EL (cell line): ENCODE results near the gene F13A1.

Experiments used
- DNase-seq: peaks from one replicate; pipeline ENCODE4 v3.0.0-alpha.2; 2016

F13A1 gene

DNA sequence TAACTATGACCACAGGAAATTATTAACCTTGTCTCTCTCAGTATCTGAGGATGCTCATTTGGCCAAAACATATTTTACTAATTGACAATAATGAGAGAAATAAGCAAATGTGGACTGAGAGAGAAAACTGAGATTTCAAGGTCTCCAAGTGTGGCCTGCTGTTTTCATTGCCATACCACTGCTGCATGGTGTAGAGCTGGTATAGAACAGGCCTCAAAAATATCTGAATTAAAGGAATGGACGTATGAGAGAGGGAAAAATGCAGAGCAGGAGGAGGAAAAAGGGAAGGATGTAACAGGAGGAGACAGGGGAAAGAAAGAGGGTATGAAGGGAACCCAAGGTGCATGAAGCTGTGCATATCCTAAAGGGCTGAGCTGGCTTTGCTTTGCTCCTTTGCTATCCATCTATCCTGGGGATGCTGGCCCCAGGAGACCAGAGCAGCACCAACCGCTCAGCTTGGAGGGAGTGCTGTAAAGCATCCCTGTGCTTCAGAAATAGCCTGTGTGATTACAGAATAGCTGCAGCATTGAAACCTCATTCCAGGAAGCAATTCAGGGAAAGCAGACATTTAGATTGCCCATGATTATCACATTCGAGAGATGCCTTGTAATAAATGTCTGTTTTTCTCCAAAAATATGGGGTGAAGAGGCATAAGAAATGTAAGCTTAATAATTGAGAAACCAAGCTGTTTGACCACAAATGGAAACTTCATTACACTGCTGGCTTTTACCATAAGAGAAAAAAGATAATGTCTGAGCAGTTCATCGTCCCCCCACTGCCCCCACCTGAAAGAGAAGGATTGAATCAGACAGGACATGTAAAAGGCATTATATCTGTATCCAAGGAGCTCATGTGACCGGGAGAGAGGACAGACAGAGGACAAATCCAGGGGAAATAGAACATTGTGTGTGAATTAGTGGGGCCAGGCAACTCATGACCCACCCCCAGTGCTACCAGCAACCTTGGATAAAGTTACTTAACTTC lies 80.6 kb downstream of the F13A1 start:
- no peak for DNase-seq

DNA sequence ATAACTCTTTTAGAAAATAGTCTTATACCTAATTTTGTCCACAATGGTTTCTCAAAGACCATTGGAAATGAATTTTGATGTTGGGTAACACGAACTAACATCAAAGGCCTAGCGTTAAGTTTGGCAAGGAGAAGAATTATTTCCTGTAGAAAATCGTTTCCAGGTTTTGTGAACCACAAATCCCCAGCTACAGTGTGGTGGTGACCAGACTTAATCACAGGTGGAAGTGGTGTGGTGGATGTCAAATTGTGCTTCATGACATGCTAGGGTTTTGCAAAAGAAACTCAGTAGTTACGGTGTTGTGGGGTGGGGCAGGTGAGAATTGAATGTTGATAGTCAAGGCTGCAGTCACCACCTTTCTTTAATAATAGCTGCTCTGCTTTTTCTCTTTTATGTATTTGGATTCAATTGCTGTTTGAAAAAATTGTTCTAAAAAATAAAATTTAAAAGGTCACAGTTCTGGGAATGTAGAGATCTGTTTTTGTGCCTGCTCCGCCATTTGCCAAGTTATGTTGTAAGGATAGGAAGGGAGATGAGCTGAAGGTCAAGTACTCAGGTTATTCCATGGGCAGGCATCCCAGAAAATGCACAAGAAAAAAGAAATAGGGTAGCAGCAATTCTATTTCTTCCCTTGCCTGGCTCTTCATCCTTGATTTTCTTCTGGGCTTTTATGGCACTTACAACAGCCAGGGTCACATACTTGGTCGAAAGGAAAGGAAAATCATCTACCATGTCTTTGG lies 83.6 kb downstream of the F13A1 start:
- DNase-seq = no peak

DNA sequence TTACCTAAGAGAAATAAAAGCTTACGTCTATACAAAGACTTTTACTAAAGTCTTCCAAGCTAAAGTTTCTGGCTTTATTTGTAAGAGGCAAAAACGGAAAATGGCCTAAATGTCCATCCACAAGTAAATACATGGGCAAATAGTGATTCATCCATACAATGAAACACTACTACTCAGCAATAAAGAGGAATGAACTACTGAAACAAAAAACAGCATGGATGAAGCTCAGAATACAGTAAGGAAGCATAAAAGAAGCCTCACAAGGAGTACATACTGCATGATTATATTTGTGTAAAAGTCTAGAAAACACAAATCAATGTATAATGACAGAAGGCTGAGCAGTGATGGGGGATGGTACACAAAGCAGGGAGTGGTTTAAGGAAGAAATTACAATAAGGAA lies 84.7 kb downstream of the F13A1 start:
- DNase-seq = no peak

DNA sequence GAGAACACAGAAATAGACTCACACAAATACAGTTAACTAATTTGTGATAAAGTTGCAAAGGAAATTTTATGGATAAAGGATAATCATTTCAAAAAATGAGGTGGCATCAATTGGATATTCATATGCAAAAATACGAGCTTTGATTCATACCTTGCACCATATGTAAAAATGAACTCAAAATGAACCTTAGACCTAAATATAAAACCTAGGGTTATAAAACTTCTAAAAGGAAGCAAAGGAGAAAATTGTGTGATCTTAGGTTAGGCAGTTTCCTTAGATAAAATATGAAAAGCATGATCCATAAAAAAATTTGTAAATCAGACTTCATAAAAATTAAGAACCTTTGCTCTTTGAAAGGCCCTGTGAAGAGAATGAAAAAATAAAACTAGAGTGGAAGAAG lies 85.5 kb downstream of the F13A1 start:
- DNase-seq = no peak

DNA sequence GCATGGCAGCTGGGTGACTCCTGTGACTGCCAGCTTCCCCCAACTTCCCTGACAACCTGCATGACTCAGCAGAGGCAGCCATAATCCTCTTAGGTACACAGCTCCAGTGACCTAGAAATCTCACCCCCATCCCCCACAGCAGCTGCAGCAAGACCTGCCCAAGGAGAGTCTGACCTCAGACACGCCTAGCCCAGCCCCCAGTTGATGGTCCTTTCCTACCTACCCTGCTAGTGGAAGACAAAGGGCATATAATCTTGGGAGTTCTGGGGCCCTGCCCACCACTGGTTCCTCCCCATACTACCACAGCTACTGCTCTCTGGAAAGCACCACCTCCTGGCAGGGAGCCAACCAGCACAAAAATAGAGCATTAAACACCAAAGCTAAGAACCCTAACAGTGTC lies 90.2 kb downstream of the F13A1 start:
- DNase-seq = no peak

DNA sequence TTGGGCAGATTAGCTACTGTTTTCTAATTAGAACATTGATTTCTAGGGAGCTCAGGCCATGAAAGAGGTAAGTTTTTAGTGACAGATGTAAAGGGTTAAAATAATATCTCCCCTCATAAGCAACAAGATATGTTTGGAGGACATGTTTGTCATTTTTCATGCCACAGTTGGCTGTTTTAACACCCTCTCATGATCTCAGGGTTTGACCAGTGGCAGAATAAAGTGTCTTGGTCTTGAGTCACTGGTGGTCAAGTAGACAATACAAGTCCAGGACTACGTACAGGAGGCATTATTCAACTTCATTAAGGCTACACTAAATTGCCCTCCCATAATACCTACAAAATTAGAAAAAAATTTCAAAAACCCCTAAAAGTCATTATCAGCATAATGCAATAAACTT lies 92.6 kb downstream of the F13A1 start:
- no peak for DNase-seq

DNA sequence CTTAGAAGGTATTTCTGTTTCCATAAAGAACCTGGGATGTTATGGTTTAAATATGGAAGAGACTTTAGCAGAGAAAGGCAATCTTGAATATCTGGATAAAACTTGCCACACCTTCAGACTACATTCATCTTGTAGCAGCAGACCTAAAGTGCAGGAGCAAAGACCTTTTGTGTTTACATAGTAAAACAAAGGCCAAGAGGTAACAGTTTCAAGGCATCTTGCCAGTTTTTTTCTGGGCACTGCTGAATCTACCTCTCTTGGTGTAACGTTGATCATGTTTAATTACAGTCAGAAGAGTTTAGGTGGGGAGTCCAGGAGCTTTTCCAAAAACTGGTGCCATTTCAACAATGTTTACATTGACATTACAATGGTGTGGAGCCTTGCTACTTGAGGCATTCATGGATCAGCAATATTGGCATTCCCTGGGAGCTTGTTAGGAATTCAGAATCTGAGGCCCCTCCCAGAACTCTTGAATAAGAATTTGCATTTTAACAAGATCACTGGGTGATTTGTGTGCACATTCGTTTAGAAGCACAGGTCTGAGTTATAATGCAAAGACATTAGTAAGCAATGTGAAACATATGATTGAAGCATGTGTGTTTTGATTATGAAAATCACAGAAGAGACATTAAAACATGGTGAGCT lies 94.5 kb downstream of the F13A1 start:
- no peak for DNase-seq

DNA sequence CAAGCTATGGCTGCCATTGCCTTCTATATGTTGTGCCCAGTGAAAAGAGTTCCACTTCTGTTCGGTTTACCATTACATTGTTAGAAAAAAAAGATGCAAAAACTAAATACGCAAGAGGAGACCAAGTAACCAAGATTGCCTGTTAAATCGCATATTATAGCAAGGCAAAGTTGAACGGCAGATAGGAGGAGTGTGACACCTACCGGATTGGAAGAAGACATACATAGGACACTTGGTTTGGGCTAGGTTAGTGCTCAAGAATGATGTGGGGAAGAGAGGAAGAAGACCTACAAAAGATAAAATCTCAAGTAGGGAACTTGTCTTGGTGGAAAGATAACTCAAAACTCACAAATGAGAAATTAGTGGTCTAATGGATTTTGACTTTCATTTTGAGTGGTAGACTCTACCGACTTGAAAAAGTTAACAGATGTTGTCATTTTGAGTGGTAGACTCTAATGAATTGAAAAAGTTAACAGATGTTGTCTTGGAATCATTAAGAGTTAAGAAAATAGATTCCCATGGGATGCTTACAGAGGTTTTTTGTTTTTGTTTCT lies 95.5 kb downstream of the F13A1 start:
- DNase-seq = no peak

DNA sequence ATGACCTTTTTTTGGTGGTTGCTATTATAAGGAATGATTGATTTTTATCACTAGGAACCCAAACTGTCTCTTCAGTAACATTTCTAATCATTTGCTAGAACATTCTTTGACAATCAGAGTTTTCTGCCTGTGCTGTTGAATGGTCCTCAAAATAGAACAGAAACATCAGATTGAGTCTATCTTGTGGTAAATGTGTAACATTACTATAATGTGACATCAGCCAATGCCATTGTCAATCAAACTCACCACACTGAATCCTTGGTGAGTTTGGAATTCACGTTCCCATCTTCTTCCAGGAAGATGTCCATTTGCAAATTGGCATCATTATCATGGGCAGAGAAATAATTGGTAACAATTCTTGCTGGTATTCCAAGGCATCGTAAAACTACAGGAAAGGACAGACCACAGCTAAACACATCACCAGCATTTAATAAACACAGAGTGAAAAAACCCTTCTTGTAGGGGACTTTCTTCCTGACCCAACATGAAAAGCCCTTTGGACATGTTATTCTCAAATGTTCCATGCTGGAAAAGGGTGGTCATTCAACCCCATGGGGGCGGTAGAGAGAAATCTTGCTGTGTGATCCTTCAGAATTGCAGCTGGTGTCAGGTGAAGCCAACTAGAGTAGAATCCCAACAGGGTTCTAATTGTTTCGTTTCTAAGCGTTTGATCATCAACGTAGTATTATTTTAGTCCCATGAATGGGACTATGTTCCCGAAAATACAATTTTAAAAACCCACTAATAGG lies 98.5 kb downstream of the F13A1 start:
- no peak for DNase-seq

DNA sequence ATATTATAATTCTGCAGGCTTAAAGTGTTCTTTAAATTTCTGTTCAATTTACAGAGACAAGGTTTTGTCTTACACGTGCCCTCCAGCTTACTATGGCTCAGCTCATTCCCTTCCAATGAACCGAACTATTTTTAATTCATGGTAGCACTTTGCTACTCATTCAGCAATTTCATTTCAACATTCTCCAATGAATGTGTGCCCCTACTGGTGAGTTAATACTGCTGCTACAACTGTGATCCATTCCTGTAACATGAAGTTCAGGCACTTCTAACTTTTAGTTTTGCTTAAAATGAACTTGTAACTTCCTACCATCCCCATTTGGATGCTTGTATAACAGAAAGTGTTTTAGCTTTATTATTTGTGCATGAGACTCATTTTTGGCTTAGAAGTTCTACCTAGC lies 99.7 kb downstream of the F13A1 start:
- DNase-seq = no peak

DNA sequence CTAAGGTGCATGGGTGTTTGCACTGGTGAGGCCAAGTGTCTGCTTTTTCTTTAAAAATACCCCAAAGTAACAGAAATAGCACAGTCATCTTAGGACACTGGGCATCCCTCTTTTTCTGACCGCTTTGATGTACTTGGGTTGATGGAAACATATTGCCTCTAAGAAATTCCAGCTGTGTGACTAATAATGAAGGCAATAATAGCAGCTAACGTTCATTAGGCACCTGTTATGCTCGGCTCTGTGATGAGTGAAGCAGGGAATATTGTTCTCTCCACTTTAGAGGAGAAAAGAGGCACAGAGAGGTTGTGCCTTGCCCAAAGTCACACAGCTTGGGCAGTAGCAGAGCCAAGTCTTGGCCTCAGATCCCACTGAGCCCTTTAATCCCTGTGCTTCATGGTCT lies 100.7 kb downstream of the F13A1 start:
- no peak for DNase-seq

DNA sequence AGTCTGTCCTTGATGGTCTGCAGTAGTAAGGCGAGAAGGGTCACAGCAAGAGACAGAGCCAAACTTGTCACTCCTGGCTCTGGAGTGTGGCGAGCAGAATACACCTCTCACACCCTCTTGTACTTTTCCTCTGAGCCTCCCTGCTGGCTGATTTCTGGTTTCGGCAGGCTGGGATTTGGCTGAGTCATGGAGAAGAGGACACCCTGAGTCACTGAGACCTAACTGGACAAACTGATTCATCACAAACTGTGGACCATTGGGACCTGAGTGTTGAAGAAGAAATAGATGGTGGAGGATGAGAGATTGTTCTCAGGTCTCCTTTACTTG lies 101.7 kb downstream of the F13A1 start:
- peak; percentile 1 for DNase-seq

DNA sequence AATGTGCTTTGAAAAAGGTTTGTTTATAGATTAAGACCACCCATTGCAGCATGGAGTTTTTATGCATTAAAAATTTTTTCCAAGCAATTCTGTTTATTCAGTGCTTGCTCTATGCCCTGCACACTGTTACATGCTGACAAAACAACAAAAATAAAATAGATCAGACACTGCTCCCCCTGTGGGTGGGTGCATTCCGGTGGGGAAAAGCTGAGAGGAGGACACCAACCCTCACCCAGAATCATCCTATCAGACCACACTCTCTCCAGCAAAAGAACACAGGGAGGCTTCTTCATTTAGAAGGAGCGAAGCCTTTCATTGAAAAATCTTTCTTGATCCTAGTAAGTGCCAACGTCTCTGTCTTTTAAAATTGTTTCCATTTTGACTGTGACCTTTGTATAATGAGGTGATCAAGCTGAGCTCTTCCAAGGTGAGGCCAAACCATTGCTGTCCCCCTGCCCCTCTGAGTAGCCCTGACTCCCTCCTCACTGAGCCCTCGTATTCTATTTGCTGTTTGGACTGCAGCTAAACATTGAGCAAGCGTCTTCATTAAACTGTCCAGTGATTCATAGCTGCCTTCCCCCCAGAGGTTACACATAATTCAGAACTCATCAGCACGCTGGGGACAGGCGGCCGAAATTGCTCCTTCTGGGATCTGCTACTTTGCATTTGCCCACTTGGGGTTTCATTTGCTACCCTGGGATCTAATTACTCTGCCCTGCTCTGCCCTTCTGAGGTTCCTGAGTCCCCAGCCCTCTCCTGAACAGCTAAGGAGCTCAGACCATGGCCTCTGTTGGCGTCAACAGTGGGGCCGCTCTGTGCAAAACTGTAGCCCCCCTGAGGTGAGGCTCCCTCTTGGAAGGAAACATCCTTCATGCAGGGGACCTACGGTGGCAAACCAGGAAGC lies 102.4 kb downstream of the F13A1 start:
- DNase-seq = no peak

DNA sequence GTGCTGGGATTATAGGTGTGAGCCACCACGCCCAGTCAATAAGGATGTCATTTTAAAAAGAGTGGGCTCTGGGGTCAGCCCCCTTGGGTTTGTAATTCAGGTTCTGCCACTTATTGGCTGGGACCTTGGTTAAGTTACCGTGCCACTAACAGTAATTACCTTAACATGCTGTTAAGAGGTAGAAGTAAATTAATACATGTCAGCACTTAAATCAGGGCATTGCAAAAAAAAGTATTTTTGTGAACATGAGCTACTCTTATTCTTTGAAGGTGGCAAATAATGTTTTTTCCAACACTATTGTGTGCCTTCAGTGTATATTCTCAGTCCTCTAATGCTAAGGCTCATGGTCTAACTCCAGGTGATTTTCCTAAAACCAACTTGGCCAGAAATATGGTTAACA lies 109.5 kb downstream of the F13A1 start:
- DNase-seq = no peak

DNA sequence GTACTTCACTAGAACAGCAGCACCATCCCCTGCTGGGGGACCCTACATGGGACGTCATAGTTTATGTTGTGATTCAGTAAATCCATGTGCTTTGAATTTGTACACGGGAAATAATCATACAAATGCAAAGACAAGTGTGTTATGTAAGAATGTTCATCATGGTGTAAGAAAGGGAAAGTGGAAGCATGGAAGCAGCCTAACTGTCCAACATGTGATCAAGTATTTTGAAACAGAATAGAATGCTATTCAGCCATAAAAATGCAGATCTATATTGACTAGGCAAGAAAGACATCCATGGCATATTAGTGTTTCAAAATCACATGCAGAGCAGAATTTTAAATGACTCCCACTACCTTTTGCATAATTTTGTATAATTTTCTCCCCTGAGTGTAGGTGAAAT lies 117.6 kb downstream of the F13A1 start:
- no peak for DNase-seq

DNA sequence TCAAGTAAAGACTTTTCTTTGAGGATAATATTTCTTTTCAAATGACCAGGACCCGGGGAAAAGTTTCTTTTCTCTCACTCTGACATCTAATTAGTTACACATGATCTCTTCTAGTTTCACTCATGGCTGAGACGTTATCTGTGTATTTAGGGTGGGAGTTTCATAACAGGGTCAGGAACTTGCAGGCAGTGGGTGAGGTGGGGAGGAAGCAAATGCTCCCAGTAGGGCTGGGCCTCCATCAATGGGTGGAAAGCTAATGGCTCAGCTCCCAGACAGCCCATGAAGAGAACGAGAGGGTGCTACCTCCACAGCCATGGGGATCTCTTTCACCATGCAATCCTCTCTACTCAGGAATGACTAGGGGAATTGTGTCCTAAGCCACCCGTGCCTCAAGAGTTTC lies 119.3 kb downstream of the F13A1 start:
- no peak for DNase-seq

DNA sequence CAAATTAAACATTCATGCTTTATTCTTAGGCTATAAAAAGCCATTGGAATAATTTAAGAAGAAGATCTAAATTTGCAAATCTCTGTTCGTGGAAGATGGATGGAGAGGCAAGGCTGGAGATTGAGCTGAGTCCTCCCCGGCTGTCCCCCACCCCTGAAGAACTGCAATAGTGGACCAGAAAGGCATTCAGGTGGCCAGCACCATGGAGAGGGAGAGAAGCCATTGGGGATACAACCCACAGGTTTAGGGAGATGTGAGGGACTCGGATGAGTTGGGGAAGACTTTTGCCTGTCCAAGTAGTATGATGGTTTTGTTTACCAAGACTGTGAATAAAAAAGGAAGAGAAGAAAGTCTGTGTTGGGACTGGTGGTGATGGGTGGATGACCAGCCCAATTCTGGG lies 120.8 kb downstream of the F13A1 start:
- no peak for DNase-seq

DNA sequence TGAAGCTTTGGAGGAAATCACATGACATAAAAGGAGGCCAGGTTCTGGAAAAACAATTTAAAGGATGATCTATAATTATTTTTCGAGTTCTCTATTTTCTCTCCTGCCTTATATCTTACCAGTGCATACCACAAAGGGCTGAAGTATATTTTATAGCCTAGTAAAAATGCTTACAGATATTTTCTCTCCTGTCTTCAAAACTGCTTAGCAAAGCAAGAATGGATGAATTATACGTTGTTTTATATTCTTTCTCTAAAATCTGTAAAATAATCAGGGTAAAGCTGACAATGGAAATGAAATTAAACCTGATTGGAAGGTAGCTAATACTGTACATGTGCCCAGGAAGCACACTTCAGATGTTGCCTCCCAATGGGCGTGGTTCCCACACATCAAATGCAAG lies 123.7 kb downstream of the F13A1 start:
- DNase-seq = no peak

DNA sequence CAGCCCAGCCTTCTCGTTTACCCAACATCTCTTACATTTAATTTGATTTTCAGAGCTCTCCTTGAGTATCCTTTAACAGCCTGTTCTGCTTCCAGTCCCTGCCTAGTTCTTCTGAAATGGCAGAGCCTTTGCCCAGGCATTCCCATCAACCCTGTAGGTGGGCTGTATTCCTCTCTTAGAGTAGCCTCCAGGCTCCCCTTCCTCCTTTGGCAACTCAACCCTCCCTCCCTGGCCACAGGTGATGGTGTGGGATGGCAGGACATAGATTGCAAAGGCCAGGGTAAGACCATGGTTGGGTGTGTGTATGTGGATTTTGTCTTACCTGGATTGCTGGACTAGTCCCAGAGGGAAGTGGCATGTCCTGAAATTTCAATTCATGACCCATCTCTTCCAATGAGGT lies 125.4 kb downstream of the F13A1 start:
- no peak for DNase-seq

DNA sequence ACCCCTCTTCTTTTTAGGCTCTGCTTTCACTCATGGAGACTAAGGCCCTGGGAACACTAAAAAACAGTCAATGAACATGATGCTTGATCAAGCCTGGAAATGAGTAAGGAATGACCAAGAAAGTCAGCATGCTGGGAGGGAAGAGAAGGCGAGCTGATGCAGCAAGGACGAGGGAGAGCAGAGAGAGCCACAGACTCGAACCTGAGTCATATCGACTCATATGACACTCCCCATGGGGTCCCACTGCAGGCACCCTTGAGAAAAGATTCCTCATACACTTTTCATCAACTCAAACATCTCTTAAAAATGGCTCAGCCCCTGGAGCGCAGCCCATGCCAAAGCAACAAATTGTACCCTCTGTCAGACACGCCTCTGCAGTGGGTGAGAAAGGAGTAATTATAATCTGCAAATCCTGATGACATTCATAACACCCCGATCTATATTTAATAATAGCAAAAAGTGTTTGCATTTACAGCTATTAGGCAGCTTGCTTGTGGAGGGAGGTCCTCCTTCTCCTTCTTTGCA lies 127.2 kb downstream of the F13A1 start:
- DNase-seq = no peak

DNA sequence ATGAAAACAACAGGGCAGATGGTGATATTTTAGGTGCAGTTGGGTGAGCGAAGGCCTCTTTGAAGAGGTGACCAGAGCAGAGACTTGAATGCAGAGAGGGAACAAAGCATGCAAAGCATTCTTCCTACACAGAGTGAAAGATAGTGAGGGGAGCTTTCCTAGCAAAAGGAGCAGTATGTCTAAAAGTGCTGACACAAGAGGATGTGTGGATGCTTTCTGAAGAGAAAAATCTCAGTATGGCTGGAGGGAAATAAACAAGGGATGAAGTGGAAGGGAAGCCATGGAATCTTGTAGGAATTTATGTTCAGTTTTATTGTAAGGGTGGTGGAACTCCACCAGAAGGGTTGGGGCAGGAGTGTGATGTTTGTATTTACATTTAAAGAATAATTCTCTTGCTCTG lies 128.6 kb downstream of the F13A1 start:
- no peak for DNase-seq

DNA sequence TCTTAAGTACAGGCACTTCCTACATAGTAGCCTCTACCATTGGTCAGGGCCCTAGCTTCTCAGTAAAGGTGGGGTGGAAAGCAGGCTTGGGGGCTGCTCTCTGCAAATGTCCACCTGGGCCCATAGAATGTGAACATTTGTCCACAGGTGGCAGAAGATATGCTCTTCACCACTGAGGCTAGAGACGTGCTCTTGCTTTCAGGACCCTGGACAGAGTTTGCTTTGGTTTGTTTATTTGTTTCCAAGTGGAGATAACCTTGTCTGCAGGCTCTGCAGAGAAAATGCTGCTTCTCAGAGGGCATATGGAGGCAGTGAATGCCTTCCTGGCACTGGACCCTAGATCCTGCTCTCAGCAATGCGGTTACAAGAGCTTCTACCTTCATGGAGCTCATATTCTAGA lies 129.0 kb downstream of the F13A1 start:
- DNase-seq = no peak
